ENCODE measurements around the gene TPT1. TPM values are rescaled to one million over a fixed set of nuclear protein-coding genes. Genes with fewer than 3 reads are reported as not detected.
A peak's percentile ranks its signal among the peaks of the same experiment; 100 is the strongest.
"Not testable (repeated sequence)": the region's sequence is repeated elsewhere in the genome, so short reads cannot be mapped to it uniquely, and the experiment has no call there.

Gene TPT1
- total RNA-seq, 6 experiments from 2014 or later, result 2,421 to 2,688 (median 2,563) TPM

DNA sequence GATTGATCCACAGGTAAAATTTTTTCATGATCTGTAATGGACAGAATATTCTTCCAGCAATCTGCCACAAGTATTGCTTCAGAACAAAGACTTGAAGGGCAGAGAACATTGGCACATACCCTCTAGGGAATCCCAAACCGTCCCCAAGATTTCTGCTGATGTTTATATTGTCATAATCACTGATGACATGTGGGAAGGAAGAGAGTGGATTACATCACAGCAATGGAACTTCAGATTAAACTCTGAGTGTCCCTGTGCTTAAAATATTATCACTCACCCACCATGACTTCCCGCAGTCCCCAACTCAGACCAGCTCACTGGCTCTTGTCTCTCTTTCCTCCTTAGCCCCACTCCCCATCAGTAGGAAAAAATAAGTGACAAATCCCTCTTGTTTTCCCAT is 8.5 kb upstream of the TPT1 start:
- TF ChIP-seq, protein P1, sequence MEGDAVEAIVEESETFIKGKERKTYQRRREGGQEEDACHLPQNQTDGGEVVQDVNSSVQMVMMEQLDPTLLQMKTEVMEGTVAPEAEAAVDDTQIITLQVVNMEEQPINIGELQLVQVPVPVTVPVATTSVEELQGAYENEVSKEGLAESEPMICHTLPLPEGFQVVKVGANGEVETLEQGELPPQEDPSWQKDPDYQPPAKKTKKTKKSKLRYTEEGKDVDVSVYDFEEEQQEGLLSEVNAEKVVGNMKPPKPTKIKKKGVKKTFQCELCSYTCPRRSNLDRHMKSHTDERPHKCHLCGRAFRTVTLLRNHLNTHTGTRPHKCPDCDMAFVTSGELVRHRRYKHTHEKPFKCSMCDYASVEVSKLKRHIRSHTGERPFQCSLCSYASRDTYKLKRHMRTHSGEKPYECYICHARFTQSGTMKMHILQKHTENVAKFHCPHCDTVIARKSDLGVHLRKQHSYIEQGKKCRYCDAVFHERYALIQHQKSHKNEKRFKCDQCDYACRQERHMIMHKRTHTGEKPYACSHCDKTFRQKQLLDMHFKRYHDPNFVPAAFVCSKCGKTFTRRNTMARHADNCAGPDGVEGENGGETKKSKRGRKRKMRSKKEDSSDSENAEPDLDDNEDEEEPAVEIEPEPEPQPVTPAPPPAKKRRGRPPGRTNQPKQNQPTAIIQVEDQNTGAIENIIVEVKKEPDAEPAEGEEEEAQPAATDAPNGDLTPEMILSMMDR (IDR thresholded peaks at IDR 0.05), result no peak
- Mint-ChIP-seq H3K9me3 (no peaks in the 10 kb centered on the region), H3K4me3 (no peak overlapping the region), H3K4me1 (ENCODE audit: low read depth) (peaks cover 10% of the 10 kb centered on the region), H3K36me3 (ENCODE audit: low read depth) (peaks cover 11% of the 10 kb centered on the region), H3K27ac (peak overlapping the region; percentile 80), H3K27me3 (ENCODE audit: insufficient read depth) (no peaks in the 10 kb centered on the region; the same call in 1 of the 2 replicates)
- DNase-seq, result peak; percentile 35

DNA sequence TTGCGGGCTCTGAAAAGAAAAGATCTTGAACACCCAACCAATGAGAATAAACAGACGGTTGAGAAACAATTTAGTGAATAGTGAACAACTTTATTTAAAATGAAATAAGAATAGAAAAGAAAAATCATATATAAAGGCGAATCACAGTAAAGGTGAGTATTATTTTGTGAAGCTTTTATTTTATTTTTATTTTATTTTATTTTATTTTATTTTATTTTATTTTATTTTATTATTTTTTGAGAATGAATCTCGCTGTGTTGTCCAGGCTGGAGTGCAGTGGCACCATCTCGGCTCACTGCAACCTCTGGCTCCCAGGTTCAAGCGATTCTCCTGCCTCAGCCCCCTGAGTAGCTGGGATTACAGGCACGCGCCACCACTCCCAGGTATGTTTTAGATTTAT is 3.1 kb upstream of the TPT1 start:
- not testable (repeated sequence) for H3K4me3 Mint-ChIP-seq, H3K9me3 Mint-ChIP-seq, H3K27ac Mint-ChIP-seq, DNase-seq
- peaks cover 13% of the 10 kb centered on the region for H3K27me3 Mint-ChIP-seq (ENCODE audit: insufficient read depth)
- H3K4me1 Mint-ChIP-seq (ENCODE audit: low read depth), result peaks cover 20% of the 10 kb centered on the region
- peaks cover 24% of the 10 kb centered on the region for H3K36me3 Mint-ChIP-seq (ENCODE audit: low read depth)

DNA sequence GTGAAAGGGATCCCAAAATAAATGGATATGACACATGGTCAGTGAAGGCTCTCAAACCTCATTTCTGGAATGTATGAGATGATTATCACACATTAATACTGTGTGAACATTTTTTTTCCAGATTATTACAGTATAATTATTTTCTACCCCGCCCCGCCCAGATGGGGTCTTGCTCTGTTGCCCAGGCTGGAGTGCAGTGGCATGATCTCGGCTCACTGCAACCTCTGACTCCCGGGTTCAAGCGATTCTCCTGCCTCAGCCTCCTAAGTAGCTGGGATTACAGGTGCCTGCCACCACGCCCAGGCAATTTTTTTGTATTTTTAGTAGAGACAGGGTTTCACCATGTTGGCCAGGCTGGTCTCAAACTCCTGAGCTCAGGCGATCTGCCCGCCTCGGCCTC is 2.1 kb upstream of the TPT1 start:
- Mint-ChIP-seq H3K4me1 (ENCODE audit: low read depth) (peaks cover 27% of the 10 kb centered on the region), H3K4me3 (peak overlapping the region; percentile 53), H3K36me3 (ENCODE audit: low read depth) (peaks cover 33% of the 10 kb centered on the region), H3K27me3 (ENCODE audit: insufficient read depth) (peaks cover 13% of the 10 kb centered on the region)
- H3K27ac Mint-ChIP-seq, DNase-seq, H3K9me3 Mint-ChIP-seq: not testable (repeated sequence)

DNA sequence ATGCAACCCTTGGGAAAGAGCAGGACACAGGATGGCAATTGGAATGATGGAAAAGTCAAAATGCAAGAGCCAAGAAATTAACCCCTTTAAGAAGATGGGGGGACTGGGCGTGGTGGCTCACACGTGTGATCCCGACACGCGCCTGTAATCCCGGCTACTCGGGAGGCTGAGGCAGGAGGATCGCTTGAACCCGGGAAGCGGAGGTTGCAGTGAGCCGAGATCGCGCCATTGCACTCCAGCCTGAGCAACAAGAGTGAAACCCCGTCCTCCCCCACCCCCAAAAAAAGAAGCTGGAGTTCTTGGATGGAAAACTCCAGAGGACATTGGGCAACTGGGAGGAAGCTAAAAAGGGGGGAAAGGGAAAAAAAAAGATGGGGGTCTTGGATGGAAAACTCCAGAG is 1.7 kb upstream of the TPT1 start:
- Mint-ChIP-seq H3K36me3 (ENCODE audit: low read depth) (peaks cover 38% of the 10 kb centered on the region), H3K4me3 (peak overlapping the region; percentile 99), H3K27me3 (ENCODE audit: insufficient read depth) (peaks cover 13% of the 10 kb centered on the region), H3K27ac (peak overlapping the region; percentile 96; the same call in 1 of the 2 replicates), H3K4me1 (ENCODE audit: low read depth) (peaks cover 32% of the 10 kb centered on the region)
- DNase-seq, H3K9me3 Mint-ChIP-seq: not testable (repeated sequence)

DNA sequence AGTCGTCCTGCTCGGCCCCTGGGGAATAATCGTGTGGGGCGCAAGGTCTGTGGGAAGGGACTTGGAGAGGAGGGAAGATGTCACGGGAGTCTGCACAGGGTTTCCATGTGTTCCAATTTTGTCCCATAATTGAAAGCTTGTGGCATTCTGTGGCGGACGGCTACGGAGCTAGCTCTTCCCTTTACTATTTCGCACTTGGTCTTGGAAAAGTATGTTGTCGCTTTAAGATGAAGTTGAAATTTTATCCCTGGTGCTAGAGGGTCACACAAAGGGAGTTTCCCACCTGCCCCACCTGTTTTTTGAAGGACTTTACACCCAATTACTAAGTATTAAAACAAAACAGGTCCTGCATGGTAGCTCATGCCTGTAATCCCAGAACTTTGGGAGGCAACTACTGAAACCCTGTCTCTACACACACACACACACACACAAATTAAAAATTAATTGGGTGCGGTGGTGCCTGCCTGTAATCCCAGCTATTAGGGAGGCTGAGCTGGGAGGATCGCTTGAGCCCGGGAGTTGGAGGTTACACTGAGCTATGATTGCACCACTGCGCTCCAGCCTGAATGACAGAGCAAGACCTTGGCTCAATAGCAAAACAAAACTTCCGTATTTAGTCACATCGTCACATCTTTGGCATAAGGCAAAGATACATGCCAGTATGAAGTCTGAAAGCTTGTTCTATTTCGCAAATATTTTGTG is 967 bp upstream of the TPT1 start:
- H3K36me3 Mint-ChIP-seq (ENCODE audit: low read depth), result peaks cover 45% of the 10 kb centered on the region
- TF ChIP-seq, protein P1 (IDR thresholded peaks at IDR 0.05), result no peak

DNA sequence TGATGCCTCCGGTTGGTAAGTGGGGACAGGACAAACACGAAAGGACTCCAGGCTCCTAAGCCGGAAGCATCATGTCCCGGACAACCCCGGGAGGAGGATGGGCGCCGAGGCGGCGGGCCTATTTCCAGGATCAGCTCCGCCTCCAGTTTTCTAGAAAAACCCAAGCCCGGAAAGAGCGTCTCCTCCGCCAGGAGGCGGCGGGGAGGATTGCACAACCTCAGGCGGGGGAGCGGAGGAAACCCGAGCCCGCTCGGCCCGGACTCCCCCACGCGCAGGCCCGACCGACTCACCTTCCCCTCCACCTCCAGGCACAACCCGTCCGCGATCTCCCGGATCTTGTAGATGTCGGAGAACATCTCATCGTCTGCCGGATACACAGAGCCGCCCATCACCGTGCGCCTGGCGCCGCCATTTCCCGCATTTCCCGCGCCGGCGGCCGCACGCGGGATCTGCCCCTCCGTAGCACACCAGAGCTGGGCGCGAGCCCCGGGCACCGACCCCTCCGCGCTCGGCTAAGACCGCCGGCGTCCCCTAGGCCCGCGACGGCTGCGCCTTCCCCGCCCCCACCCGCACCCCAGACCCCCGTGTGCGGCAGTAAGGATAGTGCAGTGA is 455 bp downstream of the TPT1 start:
- Mint-ChIP-seq H3K27ac (peak overlapping the region; percentile 99), H3K27me3 (ENCODE audit: insufficient read depth) (peaks cover 17% of the 10 kb centered on the region), H3K9me3 (peaks cover 3% of the 10 kb centered on the region; the same call in 1 of the 2 replicates), H3K4me3 (peak overlapping the region; percentile 98), H3K4me1 (ENCODE audit: low read depth) (peaks cover 53% of the 10 kb centered on the region), H3K36me3 (ENCODE audit: low read depth) (peaks cover 59% of the 10 kb centered on the region)
- peak; percentile 87 for DNase-seq
- TF ChIP-seq, protein P1 (IDR thresholded peaks at IDR 0.05), result peak; percentile 74

More for the DNA sequence above, 967 bp upstream of the TPT1 start:
- Mint-ChIP-seq H3K4me1 (ENCODE audit: low read depth) (peaks cover 39% of the 10 kb centered on the region), H3K4me3 (peak overlapping the region; percentile 99), H3K27ac (peak overlapping the region; percentile 96), H3K9me3 (0 out of 2 replicates have a peak, but pooled peaks cover 3% of the 10 kb centered on the region), H3K27me3 (ENCODE audit: insufficient read depth) (peaks cover 13% of the 10 kb centered on the region)
- DNase-seq, result no peak

DNA sequence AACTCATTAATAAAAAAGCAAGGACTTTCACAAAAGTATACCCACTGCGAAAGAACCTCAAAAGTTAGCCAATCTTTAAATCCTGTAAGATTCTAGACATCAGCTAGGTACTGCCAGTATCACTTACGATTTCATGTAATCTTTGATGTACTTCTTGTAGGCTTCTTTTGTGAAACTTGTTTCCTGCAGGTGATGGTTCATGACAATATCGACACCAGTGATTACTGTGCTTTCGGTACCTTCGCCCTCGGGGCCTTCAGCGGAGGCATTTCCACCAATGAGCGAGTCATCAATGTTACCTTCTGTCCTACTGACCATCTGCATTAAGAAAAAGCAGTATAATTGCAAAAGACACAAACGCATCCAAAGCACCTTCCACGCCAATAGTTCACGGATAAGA is 1.1 kb downstream of the TPT1 start:
- DNase-seq, result no peak
- H3K36me3 Mint-ChIP-seq (ENCODE audit: low read depth), result peaks cover 66% of the 10 kb centered on the region
- H3K27ac Mint-ChIP-seq, result peak overlapping the region; percentile 99
- TF ChIP-seq, protein P1 (IDR thresholded peaks at IDR 0.05), result no peak
- H3K4me3 Mint-ChIP-seq, result peak overlapping the region; percentile 98
- peaks cover 3% of the 10 kb centered on the region; the same call in 1 of the 2 replicates for H3K9me3 Mint-ChIP-seq
- peaks cover 60% of the 10 kb centered on the region for H3K4me1 Mint-ChIP-seq (ENCODE audit: low read depth)
- peaks cover 18% of the 10 kb centered on the region for H3K27me3 Mint-ChIP-seq (ENCODE audit: insufficient read depth)
